Ascending aorta (tissue), 2 donors: ENCODE measurements around the gene RELT. TPM values are rescaled to one million over a fixed set of nuclear protein-coding genes. Genes with fewer than 3 reads are reported as not detected.

Source experiments
- DNase-seq, 2 donors: peaks; one replicate each; pipeline ENCODE4 v3.0.0-alpha.2; 2019; ENCODE audit warnings: low spot score in 2 of 2
- H3K27ac ChIP-seq, 2 donors: fragments of 200-600 bp; sonication (generic); one replicate each; pipeline ENCODE4 v1.5.1; 2016 to 2017; ENCODE audit warnings: mild to moderate bottlenecking in 1 of 2
- H3K27me3 ChIP-seq: fragments of 200-600 bp; sonication (generic); one replicate; pipeline ENCODE4 v1.5.1; 2017
- H3K36me3 ChIP-seq, 2 donors: fragments of 200-600 bp; sonication (generic); one replicate each; pipeline ENCODE4 v1.5.1; 2016
- H3K4me1 ChIP-seq, 2 donors: fragments of 200-600 bp; sonication (generic); one replicate each; pipeline ENCODE4 v1.5.1; 2016 to 2017; ENCODE audit warnings: mild to moderate bottlenecking in 1 of 2
- H3K4me3 ChIP-seq, 2 donors: fragments of 200-600 bp; sonication (generic); one replicate each; pipeline ENCODE4 v1.5.1; 2016 to 2017; ENCODE audit warnings: mild to moderate bottlenecking in 1 of 2
- H3K9me3 ChIP-seq, 2 donors: fragments of 200-600 bp; sonication (generic); one replicate each; pipeline ENCODE4 v1.5.1; 2016
- CTCF ChIP-seq, 3 experiments: fragments of 200-600 bp in 2 of 3; fragments of 450-650 bp in 1 of 3; sonication (generic) in 2 of 3; IDR thresholded peaks; one replicate each; pipeline ENCODE4 v1.5.1; 2016 to 2019; ENCODE audit warnings: antibody characterized with exemption in 3 of 3, mild to moderate bottlenecking in 1 of 3, moderate library complexity in 1 of 3
- intact Hi-C: fragments of 100-400 bp; cut with DNase I; formaldehyde crosslinking; loops from one replicate; pipeline ENCODE4 v1.15.1; 2023
- total RNA-seq: library from RNA; depleted of rRNA; stranded (reverse); fragments of >200 nt; gene quantifications from one replicate; pipeline ENCODE4 v1.1.0, GENCODE V29; 2016

Gene RELT
- total RNA-seq, 1 donor from 2014 or later, result 25.7 TPM

- Histone ChIP-seq H3K27ac (peak overlapping the region in 1 of 2 donors; percentile 49), H3K9me3 (no peaks in the 10 kb centered on the region), H3K4me1 (no peaks in the 10 kb centered on the region), H3K27me3 (no peaks in the 10 kb centered on the region), H3K36me3 (no peaks in the 10 kb centered on the region), H3K4me3 (no peak overlapping the region)
- TF ChIP-seq CTCF (IDR thresholded peaks at IDR 0.05), result no peak
- DNase-seq, result no peak
- intact Hi-C loops, result no loop called here
These were observed 9.8 kb downstream of the RELT start for GRCh38 chr11:73386016-73386415.

GRCh38 chr11:73386546-73386945 is 10.3 kb downstream of the RELT start:
- Histone ChIP-seq H3K27me3 (no peaks in the 10 kb centered on the region), H3K36me3 (no peaks in the 10 kb centered on the region), H3K4me1 (no peaks in the 10 kb centered on the region), H3K4me3 (no peak overlapping the region), H3K9me3 (no peaks in the 10 kb centered on the region), H3K27ac (no peak overlapping the region)
- TF ChIP-seq CTCF (IDR thresholded peaks at IDR 0.05), result no peak
- DNase-seq, result no peak
- intact Hi-C loops, result no loop called here

- H3K4me3 ChIP-seq, result no peak overlapping the region
- no peak for DNase-seq
- H3K4me1 ChIP-seq, result no peaks in the 10 kb centered on the region
- no peaks in the 10 kb centered on the region for H3K27me3 ChIP-seq
- TF ChIP-seq CTCF (IDR thresholded peaks at IDR 0.05), result no peak
- no peaks in the 10 kb centered on the region for H3K9me3 ChIP-seq
- no peak overlapping the region for H3K27ac ChIP-seq
- no peaks in the 10 kb centered on the region for H3K36me3 ChIP-seq
- intact Hi-C loops, result no loop called here
These were observed 11.5 kb downstream of the RELT start for GRCh38 chr11:73387594-73388264.

- Histone ChIP-seq H3K4me1 (no peaks in the 10 kb centered on the region), H3K36me3 (no peaks in the 10 kb centered on the region), H3K4me3 (no peak overlapping the region), H3K27me3 (no peaks in the 10 kb centered on the region), H3K9me3 (no peaks in the 10 kb centered on the region), H3K27ac (no peak overlapping the region)
- no peak for DNase-seq
- no peak for TF ChIP-seq CTCF (IDR thresholded peaks at IDR 0.05)
- intact Hi-C loops, result no loop called here
These were observed 12.3 kb downstream of the RELT start for GRCh38 chr11:73388265-73389133.

GRCh38 chr11:73389134-73389525 is 12.9 kb downstream of the RELT start:
- Histone ChIP-seq H3K27ac (no peak overlapping the region), H3K4me3 (no peak overlapping the region), H3K9me3 (no peaks in the 10 kb centered on the region), H3K27me3 (no peaks in the 10 kb centered on the region), H3K4me1 (no peaks in the 10 kb centered on the region), H3K36me3 (no peaks in the 10 kb centered on the region)
- no peak for DNase-seq
- intact Hi-C loops, result no loop called here
- TF ChIP-seq CTCF (IDR thresholded peaks at IDR 0.05), result no peak
